ENCODE measurements around the gene HOXD8. TPM values are rescaled to one million over a fixed set of nuclear protein-coding genes. Genes with fewer than 3 reads are reported as not detected.

HOXD8 gene
- total RNA-seq, 4 donors from 2014 or later = 7.8 to 23.5 (median 13.4) TPM

GRCh38 chr2:176161825-176162626 lies 32.5 kb downstream of the HOXD8 start:
- no peaks in the 10 kb centered on the region for H3K36me3 ChIP-seq
- no peak overlapping the region for H3K4me3 ChIP-seq
- DNase-seq = no peak
- TF ChIP-seq POLR2AphosphoS5 (IDR thresholded peaks at IDR 0.05) = no peak
- TF ChIP-seq EP300 (IDR thresholded peaks at IDR 0.05; ENCODE audit: low read depth) = no peak
- TF ChIP-seq POLR2A (IDR thresholded peaks at IDR 0.05) = no peak
- TF ChIP-seq, protein P1, sequence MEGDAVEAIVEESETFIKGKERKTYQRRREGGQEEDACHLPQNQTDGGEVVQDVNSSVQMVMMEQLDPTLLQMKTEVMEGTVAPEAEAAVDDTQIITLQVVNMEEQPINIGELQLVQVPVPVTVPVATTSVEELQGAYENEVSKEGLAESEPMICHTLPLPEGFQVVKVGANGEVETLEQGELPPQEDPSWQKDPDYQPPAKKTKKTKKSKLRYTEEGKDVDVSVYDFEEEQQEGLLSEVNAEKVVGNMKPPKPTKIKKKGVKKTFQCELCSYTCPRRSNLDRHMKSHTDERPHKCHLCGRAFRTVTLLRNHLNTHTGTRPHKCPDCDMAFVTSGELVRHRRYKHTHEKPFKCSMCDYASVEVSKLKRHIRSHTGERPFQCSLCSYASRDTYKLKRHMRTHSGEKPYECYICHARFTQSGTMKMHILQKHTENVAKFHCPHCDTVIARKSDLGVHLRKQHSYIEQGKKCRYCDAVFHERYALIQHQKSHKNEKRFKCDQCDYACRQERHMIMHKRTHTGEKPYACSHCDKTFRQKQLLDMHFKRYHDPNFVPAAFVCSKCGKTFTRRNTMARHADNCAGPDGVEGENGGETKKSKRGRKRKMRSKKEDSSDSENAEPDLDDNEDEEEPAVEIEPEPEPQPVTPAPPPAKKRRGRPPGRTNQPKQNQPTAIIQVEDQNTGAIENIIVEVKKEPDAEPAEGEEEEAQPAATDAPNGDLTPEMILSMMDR (IDR thresholded peaks at IDR 0.05) = no peak
- H3K27ac ChIP-seq = no peak overlapping the region
- peaks cover 92% of the 10 kb centered on the region for H3K27me3 ChIP-seq
- intact Hi-C loops (cut with DNase I; ENCODE audit: low total_unique reads) (no loop called here), in situ Hi-C loops (cut with MboI; ENCODE audit: low pct_ligation_motif_present in 1 of 4, low pct_unique_long_range_greater_than_20kb in 1 of 4, low sequenced_read_pairs in 3 of 4) (no loop called here)
- no peaks in the 10 kb centered on the region for H3K9me3 ChIP-seq
- peaks cover 4 to 49% (median 23%) of the 10 kb centered on the region in 4 donors for H3K4me1 ChIP-seq
- WGBS, 2 donors (ENCODE audit: low coverage in 1 of 2) = 34 to 71% methylated on average over 7 to 22 of the region's 22 CpGs

GRCh38 chr2:176162911-176163671 lies 33.6 kb downstream of the HOXD8 start:
- intact Hi-C loops (cut with DNase I; ENCODE audit: low total_unique reads) = no loop called here
- no peak overlapping the region for H3K27ac ChIP-seq
- WGBS, 2 donors (ENCODE audit: low coverage in 1 of 2) = 29% methylated on average over 29 of the region's 29 CpGs; no CpG with 5 or more reads in 1 of the 2 donors

GRCh38 chr2:176163672-176164056 lies 34.2 kb downstream of the HOXD8 start:
- Histone ChIP-seq H3K27me3 (peaks cover 79% of the 10 kb centered on the region), H3K9me3 (no peaks in the 10 kb centered on the region), H3K27ac (no peak overlapping the region), H3K36me3 (no peaks in the 10 kb centered on the region), H3K4me1 (peaks cover 4 to 36% (median 18%) of the 10 kb centered on the region in 4 donors), H3K4me3 (no peak overlapping the region)
- no peak for TF ChIP-seq POLR2AphosphoS5 (IDR thresholded peaks at IDR 0.05)
- TF ChIP-seq, protein P1 (IDR thresholded peaks at IDR 0.05) = no peak
- no peak for TF ChIP-seq EP300 (IDR thresholded peaks at IDR 0.05; ENCODE audit: low read depth)
- no peak for TF ChIP-seq POLR2A (IDR thresholded peaks at IDR 0.05)
- WGBS, 2 donors (ENCODE audit: low coverage in 1 of 2) = 44 to 56% methylated on average over 3 to 12 of the region's 12 CpGs
- intact Hi-C loops (cut with DNase I; ENCODE audit: low total_unique reads) (no loop called here), in situ Hi-C loops (cut with MboI; ENCODE audit: low pct_ligation_motif_present in 1 of 4, low pct_unique_long_range_greater_than_20kb in 1 of 4, low sequenced_read_pairs in 3 of 4) (no loop called here)
- DNase-seq = no peak

More at GRCh38 chr2:176162911-176163671, 33.6 kb downstream of the HOXD8 start:
- TF ChIP-seq POLR2A (IDR thresholded peaks at IDR 0.05) (no peak), POLR2AphosphoS5 (IDR thresholded peaks at IDR 0.05) (no peak), EP300 (IDR thresholded peaks at IDR 0.05; ENCODE audit: low read depth) (no peak)
- TF ChIP-seq, protein P1 (IDR thresholded peaks at IDR 0.05) = no peak
- Histone ChIP-seq H3K27me3 (peaks cover 84% of the 10 kb centered on the region), H3K36me3 (no peaks in the 10 kb centered on the region), H3K4me3 (no peak overlapping the region), H3K4me1 (peaks cover 4 to 41% (median 21%) of the 10 kb centered on the region in 4 donors), H3K9me3 (no peaks in the 10 kb centered on the region)
- DNase-seq = no peak
- in situ Hi-C loops (cut with MboI; ENCODE audit: low pct_ligation_motif_present in 1 of 4, low pct_unique_long_range_greater_than_20kb in 1 of 4, low sequenced_read_pairs in 3 of 4) = no loop called here

GRCh38 chr2:176164201-176164600 lies 34.7 kb downstream of the HOXD8 start:
- no peaks in the 10 kb centered on the region for H3K9me3 ChIP-seq
- H3K4me1 ChIP-seq = peaks cover 4 to 30% (median 14%) of the 10 kb centered on the region in 4 donors
- TF ChIP-seq, protein P1 (IDR thresholded peaks at IDR 0.05) = no peak
- no peak for TF ChIP-seq POLR2AphosphoS5 (IDR thresholded peaks at IDR 0.05)
- TF ChIP-seq POLR2A (IDR thresholded peaks at IDR 0.05) = no peak
- no peak for TF ChIP-seq EP300 (IDR thresholded peaks at IDR 0.05; ENCODE audit: low read depth)
- in situ Hi-C loops (cut with MboI; ENCODE audit: low pct_ligation_motif_present in 1 of 4, low pct_unique_long_range_greater_than_20kb in 1 of 4, low sequenced_read_pairs in 3 of 4) = no loop called here
- no peak overlapping the region for H3K27ac ChIP-seq
- intact Hi-C loops (cut with DNase I; ENCODE audit: low total_unique reads) = no loop called here
- H3K27me3 ChIP-seq = peaks cover 73% of the 10 kb centered on the region
- no peaks in the 10 kb centered on the region for H3K36me3 ChIP-seq
- no peak for DNase-seq
- H3K4me3 ChIP-seq = no peak overlapping the region
- WGBS, 2 donors (ENCODE audit: low coverage in 1 of 2) = 61 to 62% methylated on average over 9 to 13 of the region's 13 CpGs
